Mucosa of descending colon (tissue), 3 donors: ENCODE data around the gene OSBP. TPM values are rescaled to one million over a fixed set of nuclear protein-coding genes. Genes with fewer than 3 reads are reported as not detected.

Experiments
- ATAC-seq: fragments of 200-7000 bp; cut with Tn5 transposase; one replicate; pipeline ENCODE4 v1.9.1; 2020; ENCODE audit warnings: mild to moderate bottlenecking, moderate library complexity
- DNase-seq, 3 donors: peaks; one replicate each; pipeline ENCODE4 v3.0.0-alpha.2; 2020
- H3K36me3 ChIP-seq: fragments of 200-600 bp; one replicate; pipeline ENCODE4 v1.8.0; 2021; ENCODE audit warnings: low read depth, mild to moderate bottlenecking
- H3K4me1 ChIP-seq: fragments of 200-600 bp; one replicate; pipeline ENCODE4 v1.8.0; 2021; ENCODE audit warnings: low read depth, mild to moderate bottlenecking
- H3K4me3 ChIP-seq: fragments of 200-600 bp; one replicate; pipeline ENCODE4 v1.8.0; 2021; ENCODE audit warnings: mild to moderate bottlenecking
- H3K9me3 ChIP-seq: fragments of 200-600 bp; one replicate; pipeline ENCODE4 v1.8.0; 2021; ENCODE audit warnings: mild to moderate bottlenecking
- CTCF ChIP-seq: fragments of 200-600 bp; IDR thresholded peaks from one replicate; pipeline ENCODE4 v1.8.0; 2022; ENCODE audit warnings: antibody characterized with exemption, mild to moderate bottlenecking
- intact Hi-C, 2 donors: fragments of 100-400 bp; cut with DNase I in 1 of 2; cut with micrococcal nuclease in 1 of 2; formaldehyde crosslinking; loops; one replicate each; pipeline versions ENCODE4 v1.11.0 to v1.11.1; 2022; cut with DNase I, micrococcal nuclease
- microRNA-seq: library from miRNA; unstranded; fragments of <30 nt; microRNA quantifications from one replicate; pipeline ENCODE4, GENCODE V29; 2019
- total RNA-seq, 3 donors: library from RNA; stranded (reverse); fragmentation: NEBNext Ultra II Directional in 2 of 3; extraction: Animal tissue kit (Norgen Biotek cat#: 25700) in 2 of 3; gene quantifications; one replicate each; pipeline versions ENCODE4 v1.2.1 to v1.2.4, GENCODE V29; 2021 to 2023
- donor health status: DM: no; HTN: no; CAD: no; lungs with moderate emphysema.
- donor health status: DM: no; HTN: no; CAD: no.
- donor health status: DM: no; HTN: yes; CAD: no.

OSBP gene
- total RNA-seq, 3 donors from 2014 or later: 55.0 to 57.8 (median 55.9) TPM

GRCh38 chr11:59528711-59529110, 86.9 kb downstream of the OSBP start:
- TF ChIP-seq CTCF: no peak
- ATAC-seq (no peak), DNase-seq (no peak)
- Histone ChIP-seq H3K36me3 (no peaks in the 10 kb centered on the region), H3K9me3 (no peaks in the 10 kb centered on the region), H3K4me3 (no peak overlapping the region), H3K4me1 (no peaks in the 10 kb centered on the region)
- intact Hi-C loops: no loop called here

Small RNAs within 50 kb of the gene (microRNA-seq; reads per million reads assigned to microRNA genes)
- not detected for gene MIR3162

Other genes starting within 250 kb of the OSBP start
- gene OR5A2, start 189.4 kb downstream of the OSBP start, total RNA-seq: not detected
- gene OR5A1, start 179.3 kb downstream of the OSBP start, total RNA-seq: not detected
- not detected for gene OR4D6, start 158.8 kb downstream of the OSBP start, total RNA-seq
- gene OR4D10, start 142.5 kb downstream of the OSBP start, total RNA-seq: not detected
- not detected for gene OR4D11, start 112.2 kb downstream of the OSBP start, total RNA-seq
- gene OR4D9, start 104.2 kb downstream of the OSBP start, total RNA-seq: not detected
- 10 to 100 TPM; 34.1 to 40.2 (median 34.6) TPM for gene PATL1, start 53.3 kb upstream of the OSBP start, total RNA-seq
- not detected for gene OR10V1, start 98.1 kb upstream of the OSBP start, total RNA-seq
- gene STX3, start 139.6 kb upstream of the OSBP start, total RNA-seq: 100 to 1,000 TPM in 1 of 3 donors, 10 to 100 TPM in 2; 69.5 to 129 (median 96.1) TPM
- 10 to 100 TPM; 38.8 to 54.3 (median 51.5) TPM for gene MRPL16, start 195.0 kb upstream of the OSBP start, total RNA-seq
- under 1 TPM in 2 of 3 donors, not detected in 1; 0.49 to 0.63 TPM for gene CBLIF, start 229.7 kb upstream of the OSBP start, total RNA-seq